ENCODE data around the gene ADGRB2. TPM values are rescaled to one million over a fixed set of nuclear protein-coding genes. Genes with fewer than 3 reads are reported as not detected.

The ADGRB2 gene, protein sequence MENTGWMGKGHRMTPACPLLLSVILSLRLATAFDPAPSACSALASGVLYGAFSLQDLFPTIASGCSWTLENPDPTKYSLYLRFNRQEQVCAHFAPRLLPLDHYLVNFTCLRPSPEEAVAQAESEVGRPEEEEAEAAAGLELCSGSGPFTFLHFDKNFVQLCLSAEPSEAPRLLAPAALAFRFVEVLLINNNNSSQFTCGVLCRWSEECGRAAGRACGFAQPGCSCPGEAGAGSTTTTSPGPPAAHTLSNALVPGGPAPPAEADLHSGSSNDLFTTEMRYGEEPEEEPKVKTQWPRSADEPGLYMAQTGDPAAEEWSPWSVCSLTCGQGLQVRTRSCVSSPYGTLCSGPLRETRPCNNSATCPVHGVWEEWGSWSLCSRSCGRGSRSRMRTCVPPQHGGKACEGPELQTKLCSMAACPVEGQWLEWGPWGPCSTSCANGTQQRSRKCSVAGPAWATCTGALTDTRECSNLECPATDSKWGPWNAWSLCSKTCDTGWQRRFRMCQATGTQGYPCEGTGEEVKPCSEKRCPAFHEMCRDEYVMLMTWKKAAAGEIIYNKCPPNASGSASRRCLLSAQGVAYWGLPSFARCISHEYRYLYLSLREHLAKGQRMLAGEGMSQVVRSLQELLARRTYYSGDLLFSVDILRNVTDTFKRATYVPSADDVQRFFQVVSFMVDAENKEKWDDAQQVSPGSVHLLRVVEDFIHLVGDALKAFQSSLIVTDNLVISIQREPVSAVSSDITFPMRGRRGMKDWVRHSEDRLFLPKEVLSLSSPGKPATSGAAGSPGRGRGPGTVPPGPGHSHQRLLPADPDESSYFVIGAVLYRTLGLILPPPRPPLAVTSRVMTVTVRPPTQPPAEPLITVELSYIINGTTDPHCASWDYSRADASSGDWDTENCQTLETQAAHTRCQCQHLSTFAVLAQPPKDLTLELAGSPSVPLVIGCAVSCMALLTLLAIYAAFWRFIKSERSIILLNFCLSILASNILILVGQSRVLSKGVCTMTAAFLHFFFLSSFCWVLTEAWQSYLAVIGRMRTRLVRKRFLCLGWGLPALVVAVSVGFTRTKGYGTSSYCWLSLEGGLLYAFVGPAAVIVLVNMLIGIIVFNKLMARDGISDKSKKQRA (N-terminal part only)
- total RNA-seq (2021; ENCODE audit: unreplicated experiment) (34.8 TPM), Bru-seq, nascent RNA (percentile 54 among the genes with signal in this experiment), BruChase-seq, experiment 1, labeled RNA remaining after a 2-hour chase (percentile 62 among the genes with signal in this experiment), BruChase-seq, experiment 2, labeled RNA remaining after a 6-hour chase (percentile 63 among the genes with signal in this experiment)
- polyA plus RNA-seq (2012; ENCODE audit: insufficient read length), result 31.5 TPM
- long read RNA-seq, partial matches to known transcripts, result 24 of 57 reads
- long read RNA-seq, other reads (novel, unspliced or antisense), result 33 of 57 reads

DNA sequence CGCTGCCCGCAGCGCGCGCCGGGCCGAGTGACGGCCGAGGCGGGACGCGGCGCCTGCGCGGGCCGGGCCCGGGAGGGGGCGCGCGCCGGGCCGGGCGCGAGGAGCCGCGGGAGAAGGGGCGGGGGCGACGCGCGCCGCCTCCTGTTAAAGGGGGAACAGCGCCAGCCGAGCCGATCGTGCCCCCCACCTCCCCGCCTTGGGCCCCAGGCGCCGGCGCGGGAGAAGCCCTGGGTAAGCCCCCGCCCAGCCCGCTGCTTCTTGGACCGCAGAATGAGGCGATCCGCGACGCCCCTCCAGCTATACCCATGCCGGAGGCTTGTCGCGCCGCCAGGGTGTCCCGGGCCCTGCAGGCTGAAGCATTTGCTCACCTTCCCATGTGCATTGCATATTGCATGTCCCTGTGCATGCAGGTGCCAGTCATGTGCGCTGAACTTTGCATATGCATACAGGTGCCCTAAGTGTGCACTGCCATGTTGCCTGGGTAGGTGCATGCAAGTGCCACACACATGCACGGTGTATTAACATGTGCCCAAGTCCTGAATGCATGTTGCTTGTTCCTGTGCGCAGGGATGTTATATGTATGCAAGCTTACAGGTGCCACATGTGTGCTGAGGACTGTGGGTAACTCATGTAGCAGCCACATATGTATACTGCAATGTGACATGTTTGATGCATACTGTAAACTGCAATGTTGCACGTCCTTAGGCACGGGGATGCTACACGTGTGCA, at the start of gene ADGRB2:
Gene ADGRB2, minus strand, starts transcription at position 29 of the 729 bp plus-strand sequence. CDS start 7,119 bp downstream, outside the sequence.
- Histone ChIP-seq H3K27me3 (ENCODE audit: control insufficient read depth, insufficient read depth, low read length) (no peaks in the 10 kb centered on the region), H3K9me3 (ENCODE audit: control insufficient read depth, insufficient read depth, low read depth, low read length) (no peaks in the 10 kb centered on the region), H3K36me3 (ENCODE audit: control insufficient read depth, insufficient read depth, low read length) (no peaks in the 10 kb centered on the region; the same call in 1 of the 2 replicates), H3K27ac (ENCODE audit: low read length) (peak within 1 kb of the TSS; percentile 46), H3K4me1 (ENCODE audit: control insufficient read depth, insufficient read depth, low read length) (peaks cover 67% of the 10 kb centered on the region), H3K4me3 (ENCODE audit: low read depth in 2 of 2, low read length in 2 of 2) (peak within 1 kb of the TSS; percentile 62 to 68)
- TF ChIP-seq POLR2AphosphoS5 (IDR thresholded peaks at IDR 0.05; ENCODE audit: low read depth, low read length) (no peak), TCF7L2 (IDR thresholded peaks at IDR 0.05; ENCODE audit: low read depth, low read length) (no peak), SIN3A (IDR thresholded peaks at IDR 0.05; ENCODE audit: borderline replicate concordance, insufficient read depth, low read depth, low read length) (no peak)
- TF ChIP-seq, protein P1, sequence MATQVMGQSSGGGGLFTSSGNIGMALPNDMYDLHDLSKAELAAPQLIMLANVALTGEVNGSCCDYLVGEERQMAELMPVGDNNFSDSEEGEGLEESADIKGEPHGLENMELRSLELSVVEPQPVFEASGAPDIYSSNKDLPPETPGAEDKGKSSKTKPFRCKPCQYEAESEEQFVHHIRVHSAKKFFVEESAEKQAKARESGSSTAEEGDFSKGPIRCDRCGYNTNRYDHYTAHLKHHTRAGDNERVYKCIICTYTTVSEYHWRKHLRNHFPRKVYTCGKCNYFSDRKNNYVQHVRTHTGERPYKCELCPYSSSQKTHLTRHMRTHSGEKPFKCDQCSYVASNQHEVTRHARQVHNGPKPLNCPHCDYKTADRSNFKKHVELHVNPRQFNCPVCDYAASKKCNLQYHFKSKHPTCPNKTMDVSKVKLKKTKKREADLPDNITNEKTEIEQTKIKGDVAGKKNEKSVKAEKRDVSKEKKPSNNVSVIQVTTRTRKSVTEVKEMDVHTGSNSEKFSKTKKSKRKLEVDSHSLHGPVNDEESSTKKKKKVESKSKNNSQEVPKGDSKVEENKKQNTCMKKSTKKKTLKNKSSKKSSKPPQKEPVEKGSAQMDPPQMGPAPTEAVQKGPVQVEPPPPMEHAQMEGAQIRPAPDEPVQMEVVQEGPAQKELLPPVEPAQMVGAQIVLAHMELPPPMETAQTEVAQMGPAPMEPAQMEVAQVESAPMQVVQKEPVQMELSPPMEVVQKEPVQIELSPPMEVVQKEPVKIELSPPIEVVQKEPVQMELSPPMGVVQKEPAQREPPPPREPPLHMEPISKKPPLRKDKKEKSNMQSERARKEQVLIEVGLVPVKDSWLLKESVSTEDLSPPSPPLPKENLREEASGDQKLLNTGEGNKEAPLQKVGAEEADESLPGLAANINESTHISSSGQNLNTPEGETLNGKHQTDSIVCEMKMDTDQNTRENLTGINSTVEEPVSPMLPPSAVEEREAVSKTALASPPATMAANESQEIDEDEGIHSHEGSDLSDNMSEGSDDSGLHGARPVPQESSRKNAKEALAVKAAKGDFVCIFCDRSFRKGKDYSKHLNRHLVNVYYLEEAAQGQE (IDR thresholded peaks at IDR 0.05; ENCODE audit: insufficient read depth in 1 of 2, low read depth in 2 of 2, low read length in 1 of 2), result peak in 1 of 2 experiments; percentile 14; a peak in 1 of 4 replicates
- TF ChIP-seq, protein P2, sequence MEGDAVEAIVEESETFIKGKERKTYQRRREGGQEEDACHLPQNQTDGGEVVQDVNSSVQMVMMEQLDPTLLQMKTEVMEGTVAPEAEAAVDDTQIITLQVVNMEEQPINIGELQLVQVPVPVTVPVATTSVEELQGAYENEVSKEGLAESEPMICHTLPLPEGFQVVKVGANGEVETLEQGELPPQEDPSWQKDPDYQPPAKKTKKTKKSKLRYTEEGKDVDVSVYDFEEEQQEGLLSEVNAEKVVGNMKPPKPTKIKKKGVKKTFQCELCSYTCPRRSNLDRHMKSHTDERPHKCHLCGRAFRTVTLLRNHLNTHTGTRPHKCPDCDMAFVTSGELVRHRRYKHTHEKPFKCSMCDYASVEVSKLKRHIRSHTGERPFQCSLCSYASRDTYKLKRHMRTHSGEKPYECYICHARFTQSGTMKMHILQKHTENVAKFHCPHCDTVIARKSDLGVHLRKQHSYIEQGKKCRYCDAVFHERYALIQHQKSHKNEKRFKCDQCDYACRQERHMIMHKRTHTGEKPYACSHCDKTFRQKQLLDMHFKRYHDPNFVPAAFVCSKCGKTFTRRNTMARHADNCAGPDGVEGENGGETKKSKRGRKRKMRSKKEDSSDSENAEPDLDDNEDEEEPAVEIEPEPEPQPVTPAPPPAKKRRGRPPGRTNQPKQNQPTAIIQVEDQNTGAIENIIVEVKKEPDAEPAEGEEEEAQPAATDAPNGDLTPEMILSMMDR (IDR thresholded peaks at IDR 0.05), result peak; percentile 51; the same call in 1 of the 2 replicates
- ChIA-PET CTCF (interaction anchor here (0.6 to 0.9 kb wide), 2 partner anchors 19 to 52 kb away, joined by 3 read pairs; no protein-coding TSS in a partner anchor), POLR2A (interaction anchor here (0.7 kb wide), 1 partner anchor 49 kb away, joined by 3 read pairs; no protein-coding TSS in a partner anchor)
- in situ Hi-C loops (cut with HindIII; ENCODE audit: low pct_unique_long_range_greater_than_20kb, low sequenced_read_pairs), result no loop called here
- DNase-seq (ENCODE audit: low read depth, low spot score) (no peak), ATAC-seq (peak; percentile 42)
- intact Hi-C loops (cut with micrococcal nuclease; ENCODE audit: unreplicated experiment), result no loop called here
- BruUV-seq (replicated peaks), result no TSS peak
